Measurements from ENCODE around the gene KIAA0930. TPM values are rescaled to one million over a fixed set of nuclear protein-coding genes. Genes with fewer than 3 reads are reported as not detected.
"Not testable (repeated sequence)": the region's sequence is repeated elsewhere in the genome, so short reads cannot be mapped to it uniquely, and the experiment has no call there.

The KIAA0930 gene
- 1 to 10 TPM; 2.8 to 5.7 (median 5.0) TPM for polyA plus RNA-seq (ENCODE audit: low read depth in 6 of 6)

DNA sequence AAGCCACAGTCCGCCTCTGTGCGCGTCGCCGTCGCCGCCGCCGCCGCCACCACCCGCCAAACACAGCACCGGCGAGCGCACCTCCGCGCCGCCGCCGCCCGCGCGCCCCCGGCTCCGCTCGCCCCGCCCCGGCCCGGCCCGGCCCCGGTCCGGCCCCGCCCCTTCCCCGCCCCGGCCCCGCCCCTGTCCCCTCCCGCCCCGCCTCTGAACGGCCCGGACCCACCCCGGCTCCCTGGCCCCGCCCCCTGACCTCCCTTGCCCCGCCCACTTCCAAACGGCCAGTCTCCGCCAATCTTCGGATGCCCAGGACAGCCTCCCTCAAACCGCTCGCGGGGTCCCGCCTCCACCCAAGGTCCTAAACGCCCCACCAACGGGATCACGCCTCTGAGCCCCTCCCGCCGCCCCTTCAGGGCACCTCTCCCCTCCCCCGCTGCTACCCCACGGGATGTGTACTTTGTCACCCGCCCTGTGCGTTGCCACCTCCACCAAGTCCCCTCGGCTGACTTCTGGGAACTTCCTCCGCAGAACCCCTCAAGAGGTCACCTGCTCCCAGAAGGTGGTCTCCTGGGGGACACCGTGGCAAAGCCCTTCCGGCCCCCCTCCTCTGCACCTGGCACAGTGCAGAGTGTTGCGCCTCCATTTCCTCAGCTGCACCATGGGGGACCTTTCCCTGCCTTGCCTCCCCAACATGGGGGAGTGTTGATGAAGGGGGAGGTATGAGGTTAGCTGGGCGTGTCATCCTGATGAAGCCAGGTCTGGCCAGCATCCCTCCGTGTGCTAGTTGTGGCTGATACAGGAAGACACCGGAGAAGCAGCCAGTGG is at the start of gene KIAA0930:
TSS of gene KIAA0930 (minus strand) at position 85 of the 822 bp plus-strand sequence. CDS start 191 bp downstream, outside the sequence.
- peak within 1 kb of the TSS; percentile 87 to 98 (median 95) for H3K4me3 Mint-ChIP-seq
- peak within 1 kb of the TSS; percentile 89 to 96 (median 93) for H3K27ac Mint-ChIP-seq
- no peaks in the 10 kb centered on the region for H3K9me3 Mint-ChIP-seq
- no peaks in the 10 kb centered on the region for H3K36me3 Mint-ChIP-seq
- DNase-seq (peak; percentile 68), ATAC-seq (ENCODE audit: low read depth in 2 of 2) (peak; percentile 61 to 66)
- H3K27me3 Mint-ChIP-seq = no peaks in the 10 kb centered on the region
- H3K4me1 Mint-ChIP-seq = peaks cover 38 to 61% (median 49%) of the 10 kb centered on the region in 3 donors

DNA sequence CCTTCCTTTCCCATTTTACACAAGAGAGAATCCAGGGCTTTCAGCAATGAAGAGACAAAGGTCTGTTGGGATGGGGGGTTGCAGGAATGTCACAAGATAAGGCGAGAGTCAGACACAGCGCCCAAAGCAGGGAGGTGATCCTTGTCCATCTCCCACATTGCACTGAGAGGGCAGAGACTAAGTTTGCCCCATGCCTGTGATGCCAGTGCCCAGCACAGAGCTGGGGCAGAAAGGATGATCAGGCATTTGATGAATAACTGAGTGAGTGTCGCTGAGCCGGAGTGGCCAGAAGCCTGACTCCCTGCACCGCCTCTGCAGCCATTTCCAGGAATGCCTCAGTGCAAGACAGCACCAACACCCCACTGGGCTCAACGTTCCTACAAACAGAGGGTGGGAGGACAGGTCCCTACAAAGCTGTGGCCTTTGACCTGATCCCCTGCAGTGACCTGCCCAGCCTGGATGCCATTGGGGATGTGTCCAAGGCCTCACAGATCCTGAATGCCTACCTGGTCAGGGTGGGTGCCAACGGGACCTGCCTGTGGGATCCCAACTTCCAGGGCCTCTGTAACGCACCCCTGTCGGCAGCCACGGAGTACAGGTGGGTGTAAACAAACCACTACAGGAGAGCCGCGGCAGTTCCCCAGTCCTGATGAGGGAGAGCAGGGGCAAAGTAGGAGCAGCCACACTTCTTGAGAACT is 46.3 kb upstream of the KIAA0930 start:
- H3K4me1 Mint-ChIP-seq = peaks cover 20 to 52% (median 35%) of the 10 kb centered on the region in 3 donors
- H3K27ac Mint-ChIP-seq = peak overlapping the region; percentile 73 to 99 (median 85)
- no peak for DNase-seq
- H3K4me3 Mint-ChIP-seq = peak overlapping the region in 6 of 8 donors; percentile 4 to 59 (median 38)
- peaks cover 0 to 1% (median 0%) of the 10 kb centered on the region in 7 donors for H3K9me3 Mint-ChIP-seq
- peaks cover 0 to 3% (median 1%) of the 10 kb centered on the region in 3 donors for H3K27me3 Mint-ChIP-seq
- no peaks in the 10 kb centered on the region for H3K36me3 Mint-ChIP-seq
- ATAC-seq (ENCODE audit: low read depth in 2 of 2) = no peak

DNA sequence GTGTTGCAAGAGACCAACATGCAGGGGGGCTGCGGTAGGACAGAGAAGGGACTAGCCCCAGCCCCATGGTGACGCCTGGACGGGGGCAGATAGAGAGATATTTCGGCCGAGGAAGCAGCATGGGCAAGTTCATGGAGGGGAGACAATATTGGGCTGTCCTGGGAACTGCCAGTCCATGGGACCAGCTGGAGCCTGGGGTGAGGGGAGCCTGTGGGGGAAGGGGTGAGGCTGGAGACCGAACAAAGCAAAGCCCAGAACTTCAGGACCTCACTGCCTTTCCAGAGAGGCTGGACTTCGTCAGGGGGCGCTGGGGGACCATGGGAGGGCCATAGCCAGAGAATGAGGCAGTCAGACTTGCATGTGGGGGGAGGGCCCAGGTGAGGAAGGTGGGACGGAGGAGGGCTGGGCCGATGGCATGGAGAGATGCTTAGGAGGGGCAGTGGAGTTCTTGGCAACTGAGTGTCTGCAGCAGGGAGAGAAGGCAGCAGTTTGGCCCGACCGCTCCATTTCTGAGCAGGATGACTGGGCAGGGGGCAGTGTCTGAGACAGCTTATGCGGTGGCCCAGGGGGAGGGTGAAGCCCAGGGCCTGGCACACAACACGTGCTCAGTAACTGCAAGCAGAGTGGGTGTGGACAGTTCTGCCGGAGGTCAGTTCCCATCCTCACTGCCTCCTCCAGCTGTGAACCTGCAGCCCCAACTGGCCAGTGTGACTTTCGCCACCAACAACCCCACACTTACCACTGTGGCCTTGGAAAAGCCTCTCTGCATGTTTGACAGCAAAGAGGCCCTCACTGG is 44.8 kb upstream of the KIAA0930 start:
- H3K27ac Mint-ChIP-seq = peak overlapping the region in 5 of 6 donors; percentile 22 to 99 (median 81)
- H3K36me3 Mint-ChIP-seq = no peaks in the 10 kb centered on the region
- peak overlapping the region in 7 of 8 donors; percentile 15 to 80 (median 56) for H3K4me3 Mint-ChIP-seq
- peaks cover 0 to 1% (median 0%) of the 10 kb centered on the region in 7 donors for H3K9me3 Mint-ChIP-seq
- ATAC-seq (ENCODE audit: low read depth in 2 of 2) = no peak
- peaks cover 0 to 11% (median 9%) of the 10 kb centered on the region in 3 donors for H3K27me3 Mint-ChIP-seq
- peaks cover 23 to 59% (median 40%) of the 10 kb centered on the region in 3 donors for H3K4me1 Mint-ChIP-seq
- no peak for DNase-seq

DNA sequence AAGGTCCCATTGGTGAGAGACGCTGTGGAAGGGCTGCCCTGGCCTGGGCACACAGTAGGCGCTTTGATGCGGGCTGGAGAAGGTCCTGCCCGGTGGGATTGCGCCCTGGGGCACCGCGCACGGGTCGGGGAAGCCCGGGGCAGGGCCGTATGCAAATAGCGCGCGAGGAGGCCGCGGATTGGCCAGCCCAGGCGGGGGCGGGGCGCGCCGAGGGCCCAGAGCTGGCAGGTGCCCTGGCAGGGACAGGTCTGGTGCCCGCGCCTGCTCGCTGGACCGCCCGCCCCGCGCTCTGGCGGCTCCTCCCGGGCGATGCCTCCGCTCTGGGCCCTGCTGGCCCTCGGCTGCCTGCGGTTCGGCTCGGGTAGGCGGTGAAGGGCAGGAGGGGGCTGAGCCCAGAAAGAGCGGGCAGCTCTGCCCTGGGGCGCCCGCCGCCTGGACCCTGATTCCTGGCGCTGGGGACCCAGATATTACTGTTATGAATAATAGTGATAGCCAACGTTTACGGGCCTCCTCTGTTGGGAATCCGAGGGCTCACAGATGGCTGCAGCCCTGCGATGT is 44.1 kb upstream of the KIAA0930 start, which contains the start of gene UPK3A:
TSS of gene UPK3A (plus strand) at position 245 of the 558 bp plus-strand sequence. CDS start at position 310, 65 bp downstream.
- Mint-ChIP-seq H3K4me3 (peak within 1 kb of the TSS; percentile 15 to 82 (median 60)), H3K9me3 (peaks cover 0 to 1% (median 0%) of the 10 kb centered on the region in 7 donors), H3K27ac (peak within 1 kb of the TSS; percentile 22 to 99 (median 70)), H3K36me3 (no peaks in the 10 kb centered on the region), H3K27me3 (peaks cover 0 to 11% (median 9%) of the 10 kb centered on the region in 3 donors), H3K4me1 (peaks cover 26 to 63% (median 40%) of the 10 kb centered on the region in 3 donors)
- peak; percentile 82 for DNase-seq
- ATAC-seq (ENCODE audit: low read depth in 2 of 2) = peak; percentile 80 to 84

DNA sequence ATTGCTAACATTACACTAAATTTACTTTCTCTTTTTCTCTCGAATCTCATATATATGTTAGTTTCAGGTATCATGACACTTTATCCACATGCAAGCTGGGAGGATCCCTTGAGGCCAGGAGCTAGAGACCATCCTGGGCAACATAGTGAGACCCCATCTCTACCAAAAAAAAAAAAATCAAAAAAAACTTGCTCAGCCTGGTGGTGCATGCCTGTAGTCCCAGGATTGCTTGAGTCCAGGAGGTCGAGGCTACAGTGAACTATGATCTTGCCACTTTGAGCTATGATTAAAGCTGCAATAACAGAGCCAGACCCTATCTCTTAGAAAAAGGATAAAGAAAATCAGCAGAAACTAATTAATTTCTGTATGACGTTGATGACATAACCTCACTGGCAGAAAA is 40.3 kb upstream of the KIAA0930 start:
- no peak overlapping the region for H3K27ac Mint-ChIP-seq
- no peak for ATAC-seq (ENCODE audit: low read depth in 2 of 2)
- peaks cover 0 to 1% (median 0%) of the 10 kb centered on the region in 7 donors for H3K9me3 Mint-ChIP-seq
- no peak overlapping the region for H3K4me3 Mint-ChIP-seq
- DNase-seq = no peak
- H3K4me1 Mint-ChIP-seq = peaks cover 19 to 40% (median 20%) of the 10 kb centered on the region in 3 donors
- H3K27me3 Mint-ChIP-seq = peaks cover 0 to 11% (median 9%) of the 10 kb centered on the region in 3 donors
- no peaks in the 10 kb centered on the region for H3K36me3 Mint-ChIP-seq

DNA sequence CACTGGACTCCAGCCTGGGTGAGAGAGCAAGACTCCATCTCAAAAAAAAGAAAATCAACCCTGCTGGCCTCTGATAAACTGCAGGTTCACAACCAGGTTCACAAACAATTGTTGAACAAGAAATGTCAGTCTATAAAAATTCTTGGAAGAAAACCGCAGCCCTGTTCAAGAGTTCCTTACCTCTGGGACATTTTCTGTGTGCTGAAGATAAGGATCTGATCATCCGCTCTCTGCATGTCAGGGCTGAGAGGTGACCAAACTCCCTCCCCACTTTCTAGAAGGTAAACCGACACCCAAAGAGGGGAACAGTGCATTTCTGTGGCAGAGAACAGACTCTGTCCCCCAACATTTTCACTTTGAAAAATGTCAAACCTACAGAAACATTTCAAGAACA is 39.9 kb upstream of the KIAA0930 start:
- Mint-ChIP-seq H3K27ac (no peak overlapping the region), H3K4me1 (peaks cover 14 to 36% (median 19%) of the 10 kb centered on the region in 3 donors)
- ATAC-seq (ENCODE audit: low read depth in 2 of 2) = no peak

DNA sequence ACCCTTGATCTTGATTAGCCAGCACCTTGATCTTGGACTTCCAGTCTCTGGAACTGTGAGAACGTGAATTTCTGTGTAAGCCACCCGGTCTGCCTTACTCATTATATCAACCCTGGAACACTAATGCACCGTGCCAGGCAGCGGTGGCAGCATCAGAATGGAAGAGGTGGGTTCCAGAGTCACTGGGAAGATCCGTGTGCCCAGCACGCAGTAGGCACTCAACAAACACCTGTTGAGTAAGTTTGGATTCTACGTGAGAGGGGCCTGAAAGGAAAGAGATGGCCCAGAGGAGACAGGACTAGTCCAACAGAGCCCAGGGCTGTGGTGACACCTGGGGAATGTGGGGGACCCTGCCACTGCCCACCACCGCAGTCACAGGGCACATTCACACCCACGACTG is 37.4 kb upstream of the KIAA0930 start:
- no peak overlapping the region for H3K4me3 Mint-ChIP-seq
- DNase-seq (no peak), ATAC-seq (ENCODE audit: low read depth in 2 of 2) (no peak)
- no peaks in the 10 kb centered on the region for H3K9me3 Mint-ChIP-seq
- no peaks in the 10 kb centered on the region for H3K36me3 Mint-ChIP-seq
- H3K4me1 Mint-ChIP-seq = peaks cover 7 to 17% (median 12%) of the 10 kb centered on the region in 3 donors
- H3K27me3 Mint-ChIP-seq = peaks cover 0 to 23% (median 19%) of the 10 kb centered on the region in 3 donors
- peak overlapping the region in 1 of 6 donors; percentile 36 for H3K27ac Mint-ChIP-seq

More for the DNA sequence above, 39.9 kb upstream of the KIAA0930 start:
- Mint-ChIP-seq H3K27me3 (peaks cover 0 to 11% (median 9%) of the 10 kb centered on the region in 3 donors), H3K4me3 (no peak overlapping the region), H3K36me3 (no peaks in the 10 kb centered on the region), H3K9me3 (peaks cover 0 to 1% (median 0%) of the 10 kb centered on the region in 7 donors)
- DNase-seq = no peak

DNA sequence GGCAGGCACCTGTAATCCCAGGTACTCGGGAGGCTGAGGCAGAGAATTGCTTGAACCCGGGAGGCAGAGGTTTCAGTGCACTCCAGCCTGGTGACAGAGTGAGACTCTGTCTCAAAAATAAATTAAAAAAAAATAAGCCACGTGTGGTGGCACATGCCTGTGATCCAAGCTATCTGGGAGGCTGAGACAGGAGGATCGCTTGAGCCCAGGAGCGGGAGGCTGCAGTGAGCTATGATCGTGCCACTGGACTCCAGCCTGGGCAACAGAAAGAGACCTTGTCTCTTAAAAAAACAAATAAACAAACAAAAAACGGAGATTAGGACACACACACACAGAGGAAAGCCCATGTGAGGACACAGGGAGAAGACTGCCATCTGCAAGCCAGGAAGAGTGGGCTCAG is 37.0 kb upstream of the KIAA0930 start:
- not testable (repeated sequence) for ATAC-seq (ENCODE audit: low read depth in 2 of 2); H3K27ac Mint-ChIP-seq; H3K9me3 Mint-ChIP-seq; DNase-seq; H3K36me3 Mint-ChIP-seq; H3K4me3 Mint-ChIP-seq
- H3K4me1 Mint-ChIP-seq = peaks cover 7 to 17% (median 12%) of the 10 kb centered on the region in 3 donors
- peaks cover 0 to 23% (median 19%) of the 10 kb centered on the region in 3 donors for H3K27me3 Mint-ChIP-seq

DNA sequence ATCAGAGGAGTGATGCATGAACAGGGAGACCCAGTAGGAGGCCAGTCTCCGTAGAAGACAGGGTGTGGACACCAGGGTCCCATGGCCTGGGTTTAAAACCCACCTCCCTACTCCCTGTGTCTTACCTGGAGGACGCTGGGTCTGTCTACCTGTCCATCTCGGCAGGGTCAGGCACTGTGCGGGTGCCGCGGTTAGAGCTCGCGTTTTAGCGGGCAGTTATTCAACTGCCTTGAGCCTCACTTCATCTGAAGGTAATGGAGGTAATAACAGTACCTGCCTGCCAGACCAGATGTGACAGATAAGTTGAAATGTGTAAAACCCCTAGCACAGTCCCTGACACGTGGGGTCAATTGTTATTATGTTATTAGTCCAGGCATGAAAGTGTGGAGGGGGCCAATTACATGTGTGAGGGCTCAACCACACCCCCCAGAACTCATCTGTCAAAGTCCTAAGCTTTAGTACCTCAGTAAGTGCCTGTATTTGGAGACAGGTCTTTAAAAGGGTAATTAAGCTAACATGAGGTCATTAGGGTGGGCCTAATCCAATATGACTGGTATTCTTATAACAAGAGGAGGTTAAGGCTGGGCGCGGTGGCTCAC is 35.9 kb upstream of the KIAA0930 start:
- Mint-ChIP-seq H3K36me3 (no peaks in the 10 kb centered on the region), H3K27me3 (peaks cover 4 to 16% (median 14%) of the 10 kb centered on the region in 3 donors), H3K9me3 (no peaks in the 10 kb centered on the region), H3K4me3 (no peak overlapping the region), H3K27ac (no peak overlapping the region), H3K4me1 (peaks cover under 1 to 14% (median 8%) of the 10 kb centered on the region in 3 donors)
- no peak for ATAC-seq (ENCODE audit: low read depth in 2 of 2)
- DNase-seq = no peak

DNA sequence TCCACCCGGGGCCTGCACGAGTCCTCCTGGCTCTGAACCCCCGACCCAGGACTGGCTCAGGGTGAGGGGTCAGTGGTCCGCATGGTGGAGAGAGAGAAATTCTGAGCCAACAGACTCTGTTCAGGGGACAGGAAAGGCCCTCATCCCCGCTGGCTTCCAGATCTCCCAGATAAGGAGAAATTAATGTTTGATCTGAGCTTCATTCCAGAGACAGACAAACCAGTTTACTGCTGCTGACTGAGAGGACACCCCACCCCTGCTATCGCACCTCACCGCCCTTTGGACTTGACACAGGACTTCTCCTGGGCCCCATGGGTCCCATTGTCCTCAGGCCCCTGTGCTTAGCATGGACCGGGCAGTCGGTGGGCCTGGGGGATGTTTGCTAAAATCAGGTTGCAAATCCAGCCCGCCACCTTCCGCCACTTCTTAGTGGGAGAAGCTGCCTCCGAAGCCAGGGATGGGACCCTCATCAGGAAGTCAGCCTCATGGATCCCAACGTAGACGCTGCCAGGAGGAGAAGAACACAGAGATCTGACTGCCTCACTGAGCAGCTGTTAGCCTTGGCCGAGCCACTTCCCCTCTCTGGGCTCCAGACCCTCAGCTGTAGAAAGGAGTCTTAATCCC is 32.9 kb upstream of the KIAA0930 start:
- Mint-ChIP-seq H3K27ac (no peak overlapping the region), H3K4me1 (peaks cover 7 to 18% (median 14%) of the 10 kb centered on the region in 3 donors), H3K4me3 (no peak overlapping the region), H3K27me3 (peaks cover 10 to 25% (median 16%) of the 10 kb centered on the region in 3 donors), H3K9me3 (no peaks in the 10 kb centered on the region), H3K36me3 (no peaks in the 10 kb centered on the region)
- ATAC-seq (ENCODE audit: low read depth in 2 of 2) (no peak), DNase-seq (no peak)

DNA sequence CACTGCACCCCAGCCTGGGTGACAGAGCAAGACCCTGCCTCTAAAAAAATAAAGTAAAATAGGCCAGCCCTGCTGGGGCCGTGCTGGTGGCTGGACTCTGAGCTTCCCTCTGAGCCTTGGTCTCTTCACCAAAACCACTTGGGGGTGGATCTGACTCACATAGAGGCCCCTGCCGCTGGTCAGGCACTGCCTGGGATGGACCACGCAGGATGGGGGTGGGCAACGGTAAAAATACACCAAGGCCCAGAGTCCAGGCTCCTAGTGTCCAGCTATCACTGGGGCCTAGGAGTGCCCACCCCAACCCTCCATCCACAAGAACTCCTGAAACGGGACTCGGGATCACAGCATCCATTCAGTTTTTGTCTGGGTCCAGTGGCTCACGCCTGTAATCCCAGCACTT is 31.8 kb upstream of the KIAA0930 start:
- no peak for DNase-seq
- ATAC-seq (ENCODE audit: low read depth in 2 of 2) = no peak
- H3K27ac Mint-ChIP-seq = no peak overlapping the region
- H3K36me3 Mint-ChIP-seq = no peaks in the 10 kb centered on the region
- peaks cover 10 to 25% (median 16%) of the 10 kb centered on the region in 3 donors for H3K27me3 Mint-ChIP-seq
- peaks cover 7 to 21% (median 10%) of the 10 kb centered on the region in 3 donors for H3K4me1 Mint-ChIP-seq
- H3K9me3 Mint-ChIP-seq = no peaks in the 10 kb centered on the region
- no peak overlapping the region for H3K4me3 Mint-ChIP-seq

Data from naive B cell (primary cell).